AG04450 (cell line): ENCODE data around the gene PFN4. TPM values are rescaled to one million over a fixed set of nuclear protein-coding genes. Genes with fewer than 3 reads are reported as not detected.
"Not testable (repeated sequence)": the region's sequence is repeated elsewhere in the genome, so short reads cannot be mapped to it uniquely, and the experiment has no call there.

ENCODE experiments used
- CTCF ChIA-PET: fragments of 300-600, 350-600 bp; formaldehyde crosslinking; extraction: SDS; loops from one replicate; lab custom pipeline; 2022; ENCODE audit warnings: antibody characterized with exemption, inconsistent platforms; lab: Charles Lee
- POLR2A ChIA-PET: fragments of 350-600 bp; formaldehyde crosslinking; extraction: SDS; loops from one replicate; lab custom pipeline; 2021; ENCODE audit warnings: antibody characterized with exemption, inconsistent platforms; lab: Yijun Ruan, JAX
- DNase-seq: peaks from one replicate; pipeline ENCODE4 v3.0.0-alpha.2; 2011; ENCODE audit warnings: low read depth, low spot score
- H3K27ac ChIP-seq: one replicate; pipeline ENCODE4 v1.5.1; 2012; ENCODE audit warnings: low read depth, low read length, control low read depth
- H3K27me3 ChIP-seq: one replicate; pipeline ENCODE4 v1.6.0; 2012; ENCODE audit warnings: low read length; ENCODE audit not compliant: control insufficient read depth, insufficient read depth
- H3K4me3 ChIP-seq: 2 replicates; pipeline ENCODE4 v1.5.1; 2011; ENCODE audit warnings: mild to moderate bottlenecking, low read depth, low read length, control low read depth
- H3K9me3 ChIP-seq: 2 replicates; pipeline ENCODE4 v1.5.1; 2012; ENCODE audit warnings: low read length; ENCODE audit not compliant: control insufficient read depth, insufficient read depth
- polyA plus RNA-seq: library from polyadenylated mRNA; depleted of rRNA; stranded (reverse); fragments of >200 nt; gene quantifications from 2 replicates; pipeline ENCODE4 v1.2.3, GENCODE V29; 2011
- TF ChIP-seq, protein P1 (sequence below): IDR thresholded peaks from 2 replicates; pipeline ENCODE4 v1.5.1; 2011; ENCODE audit warnings: low read depth, low read length, control low read depth, inconsistent platforms

Gene PFN4
- polyA plus RNA-seq, 1 experiment: 0.52 TPM

DNA sequence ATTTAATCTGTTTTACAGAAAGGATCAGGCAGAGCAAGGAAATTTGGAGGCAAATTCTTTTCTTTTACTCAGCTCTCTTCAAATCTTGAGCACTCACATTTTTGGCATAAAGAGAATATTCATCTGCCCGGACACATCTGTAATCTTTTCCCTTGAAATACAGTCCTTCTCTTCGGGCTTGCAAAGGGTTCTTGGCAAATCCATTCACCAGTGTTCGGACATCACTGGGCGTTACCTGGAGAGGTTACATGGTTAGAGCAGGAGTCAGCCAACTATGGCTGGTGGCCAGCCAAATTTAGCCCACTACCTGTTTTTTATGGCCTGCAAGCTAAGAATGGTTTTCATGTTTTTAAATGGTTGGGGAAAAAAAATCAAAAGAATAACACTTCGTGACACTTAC, 2.1 kb downstream of the PFN4 start:
- ChIA-PET CTCF (interaction anchor here (0.6 kb wide), 1 partner anchor 38 kb away, joined by 3 read pairs; no protein-coding TSS in a partner anchor), POLR2A (interaction anchor here (1.0 kb wide), 1 partner anchor 37 kb away, joined by 3 read pairs; no protein-coding TSS in a partner anchor)
- H3K27ac ChIP-seq: no peak overlapping the region
- no peak overlapping the region for H3K4me3 ChIP-seq
- no peaks in the 10 kb centered on the region for H3K27me3 ChIP-seq
- H3K9me3 ChIP-seq: no peaks in the 10 kb centered on the region
- TF ChIP-seq, protein P1, sequence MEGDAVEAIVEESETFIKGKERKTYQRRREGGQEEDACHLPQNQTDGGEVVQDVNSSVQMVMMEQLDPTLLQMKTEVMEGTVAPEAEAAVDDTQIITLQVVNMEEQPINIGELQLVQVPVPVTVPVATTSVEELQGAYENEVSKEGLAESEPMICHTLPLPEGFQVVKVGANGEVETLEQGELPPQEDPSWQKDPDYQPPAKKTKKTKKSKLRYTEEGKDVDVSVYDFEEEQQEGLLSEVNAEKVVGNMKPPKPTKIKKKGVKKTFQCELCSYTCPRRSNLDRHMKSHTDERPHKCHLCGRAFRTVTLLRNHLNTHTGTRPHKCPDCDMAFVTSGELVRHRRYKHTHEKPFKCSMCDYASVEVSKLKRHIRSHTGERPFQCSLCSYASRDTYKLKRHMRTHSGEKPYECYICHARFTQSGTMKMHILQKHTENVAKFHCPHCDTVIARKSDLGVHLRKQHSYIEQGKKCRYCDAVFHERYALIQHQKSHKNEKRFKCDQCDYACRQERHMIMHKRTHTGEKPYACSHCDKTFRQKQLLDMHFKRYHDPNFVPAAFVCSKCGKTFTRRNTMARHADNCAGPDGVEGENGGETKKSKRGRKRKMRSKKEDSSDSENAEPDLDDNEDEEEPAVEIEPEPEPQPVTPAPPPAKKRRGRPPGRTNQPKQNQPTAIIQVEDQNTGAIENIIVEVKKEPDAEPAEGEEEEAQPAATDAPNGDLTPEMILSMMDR: no peak
- no peak for DNase-seq

DNA sequence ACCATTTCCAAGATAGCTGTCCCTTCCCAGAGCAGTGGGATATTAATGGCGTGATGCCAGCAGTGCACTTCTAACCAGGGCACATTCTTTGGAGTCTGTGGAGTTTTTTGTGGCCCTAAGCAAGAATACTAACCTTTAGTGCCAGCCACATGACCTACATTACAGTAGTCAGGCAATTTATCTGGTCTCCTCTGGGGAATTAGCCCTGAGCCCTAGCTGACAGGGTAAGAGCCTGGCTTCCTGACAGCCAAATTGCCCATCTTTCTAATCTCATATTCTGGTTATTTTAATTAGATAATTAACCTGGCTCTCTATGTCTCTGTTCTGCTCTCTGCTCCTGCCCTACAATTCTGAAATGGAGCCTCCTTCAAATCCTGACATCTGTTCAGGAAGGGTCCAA, 5.2 kb downstream of the PFN4 start:
- POLR2A ChIA-PET: no interaction called here
- H3K27ac ChIP-seq: no peak overlapping the region
- H3K9me3 ChIP-seq: peaks cover 3% of the 10 kb centered on the region; the same call in 1 of the 2 replicates
- TF ChIP-seq, protein P1: no peak
- CTCF ChIA-PET: no interaction called here
- DNase-seq: no peak
- no peaks in the 10 kb centered on the region for H3K27me3 ChIP-seq
- H3K4me3 ChIP-seq: no peak overlapping the region

DNA sequence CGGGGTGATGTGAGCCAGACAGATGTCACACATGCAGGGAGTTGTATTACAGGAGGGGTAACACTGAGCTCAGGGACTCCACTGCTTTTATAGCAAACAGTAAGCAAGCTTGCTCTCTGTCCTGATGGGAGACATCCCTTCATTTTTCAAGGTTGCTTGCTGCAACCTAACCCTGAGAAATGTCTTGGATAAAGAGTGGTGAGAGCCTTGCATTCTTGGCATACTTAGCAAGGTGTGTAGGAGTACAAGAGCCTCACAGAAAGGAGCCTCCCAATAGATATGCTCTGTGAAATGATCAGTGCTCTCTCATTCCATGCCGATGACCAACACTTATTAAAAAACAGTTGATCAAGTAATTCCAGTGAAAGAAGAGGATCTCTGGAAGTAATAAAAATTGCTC, 8.1 kb downstream of the PFN4 start:
- no peak for DNase-seq
- CTCF ChIA-PET: no interaction called here
- Histone ChIP-seq H3K27me3 (no peaks in the 10 kb centered on the region), H3K4me3 (no peak overlapping the region), H3K27ac (no peak overlapping the region), H3K9me3 (peaks cover 3% of the 10 kb centered on the region; the same call in 1 of the 2 replicates)
- TF ChIP-seq, protein P1: no peak
- POLR2A ChIA-PET: no interaction called here

DNA sequence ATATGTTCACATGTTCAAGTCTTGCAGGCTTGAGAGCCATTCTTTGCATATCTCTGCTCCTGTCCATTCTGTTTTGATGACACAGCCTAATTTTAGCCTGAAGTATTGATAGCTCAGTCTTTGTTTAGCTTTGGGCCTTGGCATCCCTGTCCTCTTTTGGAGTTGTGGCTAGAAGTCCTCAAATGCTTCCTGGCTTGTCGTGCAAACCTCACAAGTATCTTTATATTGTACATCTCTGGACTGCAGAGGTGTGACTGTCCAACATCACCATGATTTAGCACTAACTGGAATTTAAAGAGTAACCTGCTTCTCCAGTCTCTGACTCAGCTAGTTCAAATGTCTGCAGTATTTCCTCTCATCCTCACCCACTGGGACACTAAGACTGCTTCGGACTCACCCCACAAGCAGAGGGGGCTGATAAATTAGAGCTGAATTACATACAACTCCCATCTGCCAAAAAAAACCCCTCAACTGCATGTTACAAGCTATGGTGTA, 11.7 kb downstream of the PFN4 start:
- TF ChIP-seq, protein P1: no peak
- no peaks in the 10 kb centered on the region for H3K27me3 ChIP-seq
- no peak for DNase-seq
- ChIA-PET POLR2A (no interaction called here), CTCF (interaction anchor here (2.7 kb wide), 1 partner anchor 27 kb away, joined by 10 read pairs; the partner anchor contains the start of gene TP53I3)
- H3K4me3 ChIP-seq: no peak overlapping the region
- H3K27ac ChIP-seq: no peak overlapping the region
- peaks cover 3% of the 10 kb centered on the region; the same call in 1 of the 2 replicates for H3K9me3 ChIP-seq

DNA sequence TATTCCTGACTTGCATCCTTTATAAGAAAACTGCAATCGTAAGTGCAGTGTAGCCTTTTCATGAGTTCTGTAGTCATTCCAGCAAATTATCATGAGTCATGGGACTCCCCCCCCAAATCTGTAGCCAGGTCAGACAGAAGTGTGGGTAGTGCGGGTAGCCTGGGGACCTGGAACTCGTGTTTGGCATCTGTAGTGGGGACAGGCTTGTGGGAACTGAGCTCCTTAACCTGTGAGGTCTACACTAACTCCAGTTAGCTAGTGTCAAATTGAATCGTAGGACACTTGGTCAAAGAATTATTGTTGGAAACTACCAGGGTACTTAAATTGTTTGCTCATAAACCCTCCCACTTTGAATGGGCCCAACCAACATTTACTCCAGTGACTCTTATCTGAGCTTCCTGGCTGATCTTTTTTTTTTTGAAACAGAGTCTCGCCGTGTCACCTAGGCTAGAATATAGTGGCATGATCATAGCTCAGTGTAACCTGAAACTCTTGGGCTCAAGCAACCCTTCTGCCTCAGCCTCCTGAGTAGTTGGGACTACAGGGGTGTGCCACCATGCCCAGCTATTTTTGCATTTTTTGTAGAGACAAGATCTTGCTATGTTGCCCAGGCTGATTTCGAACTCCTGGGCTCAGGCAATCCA, 12.4 kb downstream of the PFN4 start:
- CTCF ChIA-PET: interaction anchor here (0.5 to 2.7 kb wide), 2 partner anchors 26 to 291 kb away, joined by 7 to 10 read pairs; partner anchors contain the start of gene TP53I3

DNA sequence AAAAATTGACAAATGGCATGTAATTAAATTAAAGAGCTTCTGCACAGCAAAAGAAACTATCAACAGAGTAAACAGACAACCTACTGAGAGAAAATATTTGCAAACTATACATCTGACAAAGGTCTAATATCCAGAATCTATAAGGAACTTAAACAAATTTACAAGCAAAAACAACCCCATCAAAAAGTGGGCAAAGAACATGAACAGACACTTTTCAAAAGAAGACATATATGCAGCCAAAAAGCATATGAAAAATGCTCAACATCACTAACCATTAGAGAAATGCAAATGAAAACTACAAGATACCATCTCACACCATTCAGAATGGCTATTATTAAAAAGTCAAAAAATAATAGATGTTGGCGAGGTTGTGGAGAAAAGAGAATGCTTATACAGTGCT, 13.7 kb downstream of the PFN4 start:
- POLR2A ChIA-PET, H3K27me3 ChIP-seq, H3K4me3 ChIP-seq, DNase-seq, H3K9me3 ChIP-seq, H3K27ac ChIP-seq: not testable (repeated sequence)
- CTCF ChIA-PET: interaction anchor here (0.6 kb wide), 1 partner anchor 661 kb away, joined by 3 read pairs; no protein-coding TSS in a partner anchor

More for the DNA sequence above, 12.4 kb downstream of the PFN4 start:
- Histone ChIP-seq H3K27me3 (no peaks in the 10 kb centered on the region), H3K27ac (no peak overlapping the region), H3K9me3 (peaks cover 3% of the 10 kb centered on the region; the same call in 1 of the 2 replicates), H3K4me3 (no peak overlapping the region)
- DNase-seq: no peak
- TF ChIP-seq, protein P1: no peak
- POLR2A ChIA-PET: no interaction called here
